Caco-2 (cell line): ENCODE data around the gene RRAGC. TPM values are rescaled to one million over a fixed set of nuclear protein-coding genes. Genes with fewer than 3 reads are reported as not detected.

Experiments
- BruUV-seq: library from RNA; stranded (reverse); fragments of 400-500 nt; replicated peaks from 2 replicates; lab custom pipeline; 2021; lab: Mats Ljungman, UMichigan
- CTCF ChIA-PET: fragments of 300-600 bp; sonication (Branson Sonifier 250); formaldehyde crosslinking; loops from one replicate; lab custom pipeline; 2022; ENCODE audit warnings: antibody characterized with exemption; lab: Charles Lee
- POLR2A ChIA-PET: fragments of 300-600 bp; sonication (Branson Sonifier 250); formaldehyde crosslinking; loops from one replicate; lab custom pipeline; 2022; ENCODE audit warnings: antibody characterized with exemption; lab: Charles Lee
- DNase-seq, 2 experiments: peaks; one replicate each; pipeline versions ENCODE4 v3.0.0 to v3.0.0-alpha.2; 2020 to 2022
- H3K27me3 ChIP-seq: replicated peaks from 2 replicates; pipeline ENCODE4 v1.6.0; 2011; ENCODE audit warnings: low read length; ENCODE audit not compliant: control insufficient read depth, insufficient read depth
- H3K36me3 ChIP-seq: 2 replicates; pipeline ENCODE4 v1.5.1; 2011; ENCODE audit warnings: low read length; ENCODE audit not compliant: control insufficient read depth, insufficient read depth
- H3K4me1 ChIP-seq: fragments of 250-450 bp; sonication (Bioruptor Pico); 2 replicates; pipeline ENCODE4 v1.5.1; 2020; ENCODE audit warnings: mild to moderate bottlenecking
- H3K4me3 ChIP-seq: 2 replicates; pipeline ENCODE4 v1.5.1; 2011; ENCODE audit warnings: low read depth, mild to moderate bottlenecking, control low read depth, low read length
- H3K9me3 ChIP-seq: fragments of 250-450 bp; sonication (Bioruptor Pico); 2 replicates; pipeline ENCODE4 v1.5.1; 2020; ENCODE audit warnings: mild to moderate bottlenecking, moderate library complexity
- H3K27ac Mint-ChIP-seq: one replicate; pipeline ENCODE4 v1.8.0; 2022; ENCODE audit warnings: mixed read lengths; ENCODE audit not compliant: unreplicated experiment
- H3K27me3 Mint-ChIP-seq: one replicate; pipeline ENCODE4 v1.8.0; 2022; ENCODE audit warnings: mixed read lengths; ENCODE audit not compliant: insufficient read depth, unreplicated experiment
- H3K36me3 Mint-ChIP-seq: one replicate; pipeline ENCODE4 v1.8.0; 2022; ENCODE audit warnings: mild to moderate bottlenecking, mixed read lengths; ENCODE audit not compliant: insufficient read depth, unreplicated experiment
- H3K4me1 Mint-ChIP-seq: one replicate; pipeline ENCODE4 v1.8.0; 2022; ENCODE audit warnings: low read depth, mixed read lengths; ENCODE audit not compliant: unreplicated experiment
- H3K4me3 Mint-ChIP-seq: one replicate; pipeline ENCODE4 v1.8.0; 2022; ENCODE audit warnings: mild to moderate bottlenecking, moderate library complexity, mixed read lengths; ENCODE audit not compliant: unreplicated experiment
- H3K9me3 Mint-ChIP-seq: one replicate; pipeline ENCODE4 v1.8.0; 2022; ENCODE audit warnings: mixed read lengths; ENCODE audit not compliant: unreplicated experiment
- intact Hi-C: fragments of 100-400 bp; cut with micrococcal nuclease; formaldehyde crosslinking; loops from one replicate; pipeline ENCODE4 v1.10.0; 2022; ENCODE audit not compliant: unreplicated experiment
- total RNA-seq: library from RNA; stranded (reverse); gene quantifications from 2 replicates; pipeline ENCODE4 v1.2.3, GENCODE V29; 2022
- TF ChIP-seq, protein P1 (sequence below), 2 experiments: fragments of 200-600 bp in 1 of 2; IDR thresholded peaks; 1 replicate in 1 of 2; 2 replicates in 1 of 2; pipeline versions ENCODE4 v1.5.1 to v1.8.0; 2011 to 2022; ENCODE audit warnings: antibody characterized with exemption in 1 of 2, control low read depth in 1 of 2, inconsistent platforms in 1 of 2, low read depth in 1 of 2, low read length in 1 of 2, mild to moderate bottlenecking in 1 of 2, moderate library complexity in 1 of 2; ENCODE audit not compliant: insufficient read depth in 1 of 2, severe bottlenecking in 1 of 2, unreplicated experiment in 1 of 2

The RRAGC gene
- total RNA-seq, 1 experiment from 2014 or later: 16.0 TPM

DNA sequence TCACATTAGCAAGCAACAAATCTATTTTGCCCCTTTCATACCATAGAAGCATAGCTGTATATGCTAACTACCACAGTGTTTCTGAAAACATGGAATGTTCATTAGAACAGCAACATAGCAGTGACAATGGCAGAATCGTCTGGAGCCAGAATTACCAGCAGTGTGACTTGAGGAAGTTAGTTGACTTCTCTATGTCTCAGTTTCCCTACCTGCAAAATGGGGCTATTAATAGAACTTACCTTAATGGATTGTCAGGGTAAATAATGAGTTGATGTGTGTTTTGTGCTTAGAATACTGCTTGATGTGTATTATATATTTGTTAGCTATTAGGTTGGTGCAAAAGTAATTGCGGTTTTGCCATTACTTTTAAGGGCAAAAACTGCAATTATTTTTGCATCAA is 36.6 kb upstream of the RRAGC start:
- Mint-ChIP-seq H3K4me1 (peaks cover 6% of the 10 kb centered on the region), H3K27ac (no peak overlapping the region)

DNA sequence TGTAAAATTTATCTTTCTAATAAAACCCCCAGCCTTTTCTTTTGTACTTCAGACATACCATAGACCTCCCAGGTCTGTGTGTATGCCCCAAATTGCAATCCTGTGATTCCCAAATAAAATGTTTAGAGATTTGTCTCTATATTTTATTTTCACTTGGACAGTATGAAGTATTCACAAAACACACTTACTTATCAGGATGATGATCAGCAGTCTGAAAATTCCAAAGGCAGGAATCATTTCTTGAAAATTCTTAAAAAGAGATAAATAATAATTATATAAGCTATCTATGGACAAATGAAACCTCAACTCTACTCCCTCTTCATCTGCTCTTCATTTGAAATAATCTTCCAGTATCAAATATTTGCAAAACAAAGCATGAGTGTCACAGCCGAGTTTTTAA is 33.4 kb upstream of the RRAGC start:
- no peaks in the 10 kb centered on the region for H3K36me3 ChIP-seq

More for the DNA sequence above, 36.6 kb upstream of the RRAGC start:
- Histone ChIP-seq H3K4me3 (no peak overlapping the region), H3K4me1 (no peaks in the 10 kb centered on the region; the same call in 1 of the 2 replicates), H3K27me3 (no peaks in the 10 kb centered on the region), H3K9me3 (no peaks in the 10 kb centered on the region), H3K36me3 (no peaks in the 10 kb centered on the region)
- Mint-ChIP-seq H3K36me3 (no peaks in the 10 kb centered on the region), H3K27me3 (no peaks in the 10 kb centered on the region), H3K4me3 (no peak overlapping the region), H3K9me3 (no peaks in the 10 kb centered on the region)
- no peak for DNase-seq
- ChIA-PET CTCF (no interaction called here), POLR2A (no interaction called here)
- TF ChIP-seq, protein P1, sequence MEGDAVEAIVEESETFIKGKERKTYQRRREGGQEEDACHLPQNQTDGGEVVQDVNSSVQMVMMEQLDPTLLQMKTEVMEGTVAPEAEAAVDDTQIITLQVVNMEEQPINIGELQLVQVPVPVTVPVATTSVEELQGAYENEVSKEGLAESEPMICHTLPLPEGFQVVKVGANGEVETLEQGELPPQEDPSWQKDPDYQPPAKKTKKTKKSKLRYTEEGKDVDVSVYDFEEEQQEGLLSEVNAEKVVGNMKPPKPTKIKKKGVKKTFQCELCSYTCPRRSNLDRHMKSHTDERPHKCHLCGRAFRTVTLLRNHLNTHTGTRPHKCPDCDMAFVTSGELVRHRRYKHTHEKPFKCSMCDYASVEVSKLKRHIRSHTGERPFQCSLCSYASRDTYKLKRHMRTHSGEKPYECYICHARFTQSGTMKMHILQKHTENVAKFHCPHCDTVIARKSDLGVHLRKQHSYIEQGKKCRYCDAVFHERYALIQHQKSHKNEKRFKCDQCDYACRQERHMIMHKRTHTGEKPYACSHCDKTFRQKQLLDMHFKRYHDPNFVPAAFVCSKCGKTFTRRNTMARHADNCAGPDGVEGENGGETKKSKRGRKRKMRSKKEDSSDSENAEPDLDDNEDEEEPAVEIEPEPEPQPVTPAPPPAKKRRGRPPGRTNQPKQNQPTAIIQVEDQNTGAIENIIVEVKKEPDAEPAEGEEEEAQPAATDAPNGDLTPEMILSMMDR (IDR thresholded peaks at IDR 0.05; ENCODE audit: insufficient read depth in 1 of 2, low read depth in 1 of 2, low read length in 1 of 2, severe bottlenecking in 1 of 2, unreplicated experiment in 1 of 2): no peak
- intact Hi-C loops: no loop called here
- BruUV-seq: no TSS peak

DNA sequence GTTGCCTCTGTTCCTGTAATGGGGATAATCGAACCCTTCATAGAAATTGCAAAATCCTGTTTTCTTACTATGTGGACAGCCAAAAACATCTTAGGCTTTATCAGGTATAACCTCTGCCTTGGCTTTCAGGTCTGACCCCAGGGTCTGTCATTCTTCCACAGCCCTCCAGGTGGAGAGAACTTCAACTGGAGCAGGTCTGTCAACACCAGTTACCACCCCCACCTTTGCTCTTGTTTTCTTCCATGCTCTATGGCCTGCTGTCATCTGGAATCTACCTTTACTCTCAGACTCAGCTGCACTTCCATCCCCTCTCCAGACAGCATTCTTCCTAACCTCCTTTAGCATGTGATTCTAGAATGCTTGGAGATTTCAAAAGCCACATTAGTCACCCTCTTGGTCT is 32.2 kb upstream of the RRAGC start:
- Histone ChIP-seq H3K4me3 (no peak overlapping the region), H3K9me3 (no peaks in the 10 kb centered on the region), H3K36me3 (no peaks in the 10 kb centered on the region), H3K4me1 (no peaks in the 10 kb centered on the region), H3K27me3 (no peaks in the 10 kb centered on the region)
- ChIA-PET POLR2A (no interaction called here), CTCF (interaction anchor here (0.7 kb wide), 1 partner anchor 107 kb away, joined by 5 read pairs; no protein-coding TSS in a partner anchor)
- Mint-ChIP-seq H3K27ac (no peak overlapping the region), H3K4me3 (no peak overlapping the region), H3K36me3 (no peaks in the 10 kb centered on the region), H3K27me3 (no peaks in the 10 kb centered on the region), H3K4me1 (peaks cover 6% of the 10 kb centered on the region), H3K9me3 (no peaks in the 10 kb centered on the region)
- intact Hi-C loops: no loop called here
- TF ChIP-seq, protein P1 (IDR thresholded peaks at IDR 0.05; ENCODE audit: insufficient read depth in 1 of 2, low read depth in 1 of 2, low read length in 1 of 2, severe bottlenecking in 1 of 2, unreplicated experiment in 1 of 2): peak in 1 of 2 experiments; percentile 32
- no TSS peak for BruUV-seq
- peak; percentile 36 to 43 for DNase-seq

More for the DNA sequence above, 33.4 kb upstream of the RRAGC start:
- Histone ChIP-seq H3K4me3 (no peak overlapping the region), H3K27me3 (no peaks in the 10 kb centered on the region), H3K9me3 (no peaks in the 10 kb centered on the region), H3K4me1 (no peaks in the 10 kb centered on the region)
- CTCF ChIA-PET: no interaction called here
- no peaks in the 10 kb centered on the region for H3K36me3 Mint-ChIP-seq
- no peaks in the 10 kb centered on the region for H3K27me3 Mint-ChIP-seq
- no peak for DNase-seq
- BruUV-seq: no TSS peak
- POLR2A ChIA-PET: no interaction called here
- no peak overlapping the region for H3K4me3 Mint-ChIP-seq
- no peaks in the 10 kb centered on the region for H3K9me3 Mint-ChIP-seq
- TF ChIP-seq, protein P1 (IDR thresholded peaks at IDR 0.05; ENCODE audit: insufficient read depth in 1 of 2, low read depth in 1 of 2, low read length in 1 of 2, severe bottlenecking in 1 of 2, unreplicated experiment in 1 of 2): no peak
- intact Hi-C loops: no loop called here
- no peak overlapping the region for H3K27ac Mint-ChIP-seq
- peaks cover 6% of the 10 kb centered on the region for H3K4me1 Mint-ChIP-seq
